GM21786 (cell line): ENCODE measurements around the gene LCTL.

Source experiments
- ATAC-seq: cut with Tn5 transposase; IDR thresholded peaks from one replicate; pipeline ENCODE4 v1.9.1; 2021; ENCODE audit not compliant: unreplicated experiment

Gene LCTL

GRCh38 chr15:66565741-66566144 is at the start of gene LCTL:
Gene LCTL, minus strand, starts transcription at chr15:66565998. Its CDS starts 633 bp downstream, at chr15:66565365.
- no peak for ATAC-seq

- ATAC-seq = no peak
Observed at GRCh38 chr15:66614951-66615760, 49.4 kb upstream of the LCTL start.

DNA sequence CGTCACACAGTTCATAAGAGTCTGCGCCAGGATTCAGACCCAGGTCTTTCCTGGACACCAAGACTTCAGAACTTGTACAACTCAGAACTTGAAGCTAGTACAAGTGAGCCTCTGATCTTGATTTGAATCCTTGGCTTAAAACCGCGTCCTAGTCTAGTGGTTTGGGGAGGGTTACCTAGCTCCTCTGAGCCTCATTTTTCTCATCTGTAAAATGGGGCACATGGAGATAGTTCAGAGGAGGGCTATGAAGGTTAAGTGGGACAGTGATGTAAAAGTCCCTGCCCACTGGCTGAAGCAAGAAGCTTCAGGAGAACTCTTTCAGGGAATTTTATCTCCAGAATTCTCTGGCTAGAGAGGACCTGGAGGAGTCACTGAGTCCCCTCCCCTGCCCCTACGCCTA is 48.7 kb upstream of the LCTL start:
- ATAC-seq = no peak

DNA sequence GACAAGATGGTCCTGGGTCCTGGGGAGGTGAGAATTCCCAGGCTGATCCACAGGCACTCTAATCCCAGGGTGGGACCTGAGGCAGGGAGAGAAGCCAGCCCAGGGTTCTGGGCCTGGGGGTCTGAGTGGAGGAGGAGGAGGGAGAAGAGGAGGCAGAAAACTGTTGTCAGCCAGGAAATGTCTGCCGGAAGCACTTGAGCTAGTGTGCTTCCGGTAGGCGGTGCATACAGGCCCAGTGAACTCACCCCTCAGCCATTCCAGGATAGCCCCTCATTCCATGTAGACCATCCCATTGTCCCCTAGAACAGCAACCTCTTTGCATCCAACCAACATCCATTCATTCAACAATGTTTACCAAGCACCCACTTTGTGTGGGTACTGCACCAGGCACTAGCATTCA is 47.9 kb upstream of the LCTL start:
- no peak for ATAC-seq

DNA sequence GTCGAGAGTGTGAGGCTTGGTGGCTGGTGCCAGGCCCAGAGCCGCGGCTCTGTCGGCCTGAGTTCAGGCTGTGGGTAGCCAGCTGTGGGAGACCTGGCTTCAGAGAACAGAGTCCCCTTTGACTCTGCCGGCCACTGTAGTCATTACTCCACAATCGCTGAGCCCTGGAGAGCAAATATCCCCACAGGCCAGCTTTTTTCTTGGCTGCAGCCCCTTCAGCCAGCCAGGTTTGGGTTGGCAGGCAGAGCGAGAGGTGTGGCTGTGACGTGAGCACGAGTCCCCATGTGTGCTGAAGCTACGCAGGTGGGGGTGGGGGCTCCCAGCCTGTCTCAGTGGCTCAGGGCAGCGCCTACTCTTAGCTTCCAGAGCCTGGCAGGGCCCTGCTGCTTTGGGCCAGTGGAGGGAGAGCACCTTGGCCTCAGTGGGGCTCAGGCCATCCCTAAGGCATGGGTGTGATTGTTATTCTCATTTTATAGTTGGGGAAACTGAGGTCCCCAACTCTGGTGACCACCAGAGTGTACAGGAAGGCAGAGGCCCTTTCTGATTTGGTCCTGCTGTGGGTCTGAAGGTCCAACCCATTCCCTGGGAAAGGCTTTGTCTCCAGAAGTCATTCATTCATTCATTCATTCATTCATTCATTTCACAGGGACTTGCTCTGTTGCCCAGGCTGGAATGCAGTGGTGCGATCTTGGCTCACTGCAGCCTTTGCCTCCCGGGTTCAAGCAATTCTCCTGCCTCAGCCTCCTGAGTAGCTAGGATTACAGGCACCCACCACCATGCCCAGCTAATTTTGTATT is 45.7 kb upstream of the LCTL start:
- no peak for ATAC-seq

DNA sequence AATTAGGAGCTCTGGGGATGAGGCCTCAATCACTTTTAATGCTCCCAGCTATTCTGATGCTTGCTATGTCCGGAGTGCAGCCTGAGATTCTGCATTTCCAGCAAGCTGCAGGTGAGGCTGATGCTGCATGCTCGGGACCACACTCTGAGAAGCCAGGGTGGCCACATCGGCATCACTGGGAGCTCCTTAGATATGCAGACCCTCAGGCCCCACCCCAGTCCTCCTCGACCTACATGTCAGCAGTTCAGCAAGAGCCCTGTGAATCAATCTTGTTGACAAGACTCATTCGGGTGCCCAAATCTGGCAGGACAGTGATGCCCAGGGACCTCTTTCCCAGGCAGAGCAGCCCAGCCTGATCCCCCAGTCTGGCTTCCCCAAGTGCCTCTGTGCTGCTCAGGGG is 44.1 kb upstream of the LCTL start:
- no peak for ATAC-seq

GRCh38 chr15:66608881-66609280 is 43.1 kb upstream of the LCTL start:
- no peak for ATAC-seq

- no peak for ATAC-seq
Observed at GRCh38 chr15:66608159-66608558, 42.4 kb upstream of the LCTL start.

GRCh38 chr15:66603301-66604179 is 37.7 kb upstream of the LCTL start:
- no peak for ATAC-seq

GRCh38 chr15:66601521-66601920 is 35.7 kb upstream of the LCTL start:
- ATAC-seq = no peak

- no peak for ATAC-seq
Observed at GRCh38 chr15:66600240-66600627, 34.4 kb upstream of the LCTL start.

- no peak for ATAC-seq
Observed at GRCh38 chr15:66599536-66600239, 33.9 kb upstream of the LCTL start.

- no peak for ATAC-seq
Observed at GRCh38 chr15:66598095-66598815, 32.5 kb upstream of the LCTL start.

- no peak for ATAC-seq
Observed at GRCh38 chr15:66595931-66596545, 30.2 kb upstream of the LCTL start.

GRCh38 chr15:66595332-66595731 is 29.5 kb upstream of the LCTL start:
- no peak for ATAC-seq

GRCh38 chr15:66594836-66595235 is 29.0 kb upstream of the LCTL start:
- ATAC-seq = no peak

DNA sequence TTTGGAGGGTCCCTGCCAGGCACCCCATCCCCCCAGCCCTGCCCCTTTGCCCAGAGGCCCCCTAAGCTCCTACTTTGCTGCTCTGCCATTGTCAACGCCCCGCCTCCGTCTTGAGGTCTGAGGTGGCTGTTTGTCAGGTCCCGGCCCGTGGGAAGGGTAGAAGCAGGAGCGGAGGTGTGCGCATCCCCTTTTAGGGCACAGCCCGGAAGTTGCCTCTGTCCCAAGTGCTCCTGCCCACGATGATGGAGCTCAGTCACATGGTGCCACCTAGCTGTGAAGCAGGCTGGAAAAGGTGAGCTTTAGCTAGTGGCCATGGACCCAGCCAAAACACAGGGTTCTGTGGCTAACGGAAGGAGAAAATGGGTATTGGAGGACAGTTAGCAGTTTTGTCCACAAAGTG is 28.5 kb upstream of the LCTL start:
- ATAC-seq = no peak

DNA sequence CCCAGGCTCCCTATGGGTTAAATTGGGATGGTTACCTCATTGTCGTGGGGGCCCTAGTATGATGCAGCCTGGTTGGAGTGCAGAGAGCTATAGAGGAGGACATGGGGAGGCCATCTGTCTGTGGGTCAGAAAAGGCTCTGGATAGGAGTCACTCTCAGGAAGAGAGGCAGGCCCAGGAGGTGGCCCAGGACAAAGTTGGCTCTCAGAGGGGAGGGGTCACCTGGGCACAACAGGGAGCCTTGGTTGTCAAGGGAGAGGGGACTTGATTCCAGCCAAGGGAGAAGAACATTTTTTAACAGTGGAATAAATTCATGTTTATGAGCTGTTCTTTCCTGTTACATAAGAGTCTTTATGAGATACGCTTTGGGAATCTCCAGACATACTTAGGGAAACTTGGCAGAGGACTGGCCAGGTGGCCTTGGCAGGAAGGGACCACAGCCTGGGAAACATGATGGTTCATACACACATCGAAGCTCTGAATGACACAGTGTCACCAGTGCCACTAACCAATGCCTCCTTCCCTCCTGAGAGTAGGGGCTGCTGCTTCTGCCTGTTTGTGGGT is 27.5 kb upstream of the LCTL start:
- ATAC-seq = no peak

GRCh38 chr15:66592505-66593218 is 26.9 kb upstream of the LCTL start:
- ATAC-seq = no peak
